ENCODE data around the gene PEX7. TPM values are rescaled to one million over a fixed set of nuclear protein-coding genes. Genes with fewer than 3 reads are reported as not detected.
A peak's percentile ranks its signal among the peaks of the same experiment; 100 is the strongest.
"Not testable (repeated sequence)": the region's sequence is repeated elsewhere in the genome, so short reads cannot be mapped to it uniquely, and the experiment has no call there.

The PEX7 gene
- total RNA-seq, 8 experiments from 2014 or later = 5.0 to 5.8 (median 5.5) TPM

GRCh38 chr6:136923116-136923953, 100.9 kb downstream of the PEX7 start:
- ATAC-seq (replicated peaks in 6 of 8) = no peak
- WGBS, 10 experiments = 0 to 100% (median 97%) methylated on average over 1 to 19 of the region's 65 CpGs; no CpG with 5 or more reads in 5 of the 10 experiments
- Histone ChIP-seq H3K27ac (no peak overlapping the region), H3K4me3 (no peak overlapping the region), H3K4me1 (replicated peaks in 1 of 2) (peaks cover 3 to 11% of the 10 kb centered on the region in 2 donors)
- in situ Hi-C loops (cut with MboI; ENCODE audit: low pct_unique_long_range_greater_than_20kb in 2 of 9, low sequenced_read_pairs in 9 of 9, unreplicated experiment in 9 of 9) = no loop called here

DNA sequence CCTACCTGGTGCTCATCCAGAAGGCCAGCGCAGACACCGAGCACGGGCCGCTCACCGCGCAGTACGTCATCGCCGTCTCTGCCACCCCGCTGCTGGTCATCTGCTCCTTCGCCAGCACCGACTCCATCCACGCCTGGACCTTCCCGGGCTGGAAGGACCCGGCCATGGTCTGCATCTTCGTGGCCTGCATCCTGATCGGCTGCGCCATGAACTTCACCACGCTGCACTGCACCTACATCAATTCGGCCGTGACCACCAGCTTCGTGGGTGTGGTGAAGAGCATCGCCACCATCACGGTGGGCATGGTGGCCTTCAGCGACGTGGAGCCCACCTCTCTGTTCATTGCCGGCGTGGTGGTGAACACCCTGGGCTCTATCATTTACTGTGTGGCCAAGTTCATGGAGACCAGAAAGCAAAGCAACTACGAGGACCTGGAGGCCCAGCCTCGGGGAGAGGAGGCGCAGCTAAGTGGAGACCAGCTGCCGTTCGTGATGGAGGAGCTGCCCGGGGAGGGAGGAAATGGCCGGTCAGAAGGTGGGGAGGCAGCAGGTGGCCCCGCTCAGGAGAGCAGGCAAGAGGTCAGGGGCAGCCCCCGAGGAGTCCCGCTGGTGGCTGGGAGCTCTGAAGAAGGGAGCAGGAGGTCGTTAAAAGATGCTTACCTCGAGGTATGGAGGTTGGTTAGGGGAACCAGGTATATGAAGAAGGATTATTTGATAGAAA, 101.7 kb downstream of the PEX7 start:
- H3K4me3 ChIP-seq = no peak overlapping the region
- 0 to 97% (median 81%) methylated on average over 1 to 17 of the region's 40 CpGs; no CpG with 5 or more reads in 2 of the 10 experiments for WGBS, 10 experiments
- peaks cover 3 to 11% of the 10 kb centered on the region in 2 donors for H3K4me1 ChIP-seq (replicated peaks in 1 of 2)
- in situ Hi-C loops (cut with MboI; ENCODE audit: low pct_unique_long_range_greater_than_20kb in 2 of 9, low sequenced_read_pairs in 9 of 9, unreplicated experiment in 9 of 9) = no loop called here
- no peak for ATAC-seq (replicated peaks in 6 of 8)
- no peak overlapping the region for H3K27ac ChIP-seq

DNA sequence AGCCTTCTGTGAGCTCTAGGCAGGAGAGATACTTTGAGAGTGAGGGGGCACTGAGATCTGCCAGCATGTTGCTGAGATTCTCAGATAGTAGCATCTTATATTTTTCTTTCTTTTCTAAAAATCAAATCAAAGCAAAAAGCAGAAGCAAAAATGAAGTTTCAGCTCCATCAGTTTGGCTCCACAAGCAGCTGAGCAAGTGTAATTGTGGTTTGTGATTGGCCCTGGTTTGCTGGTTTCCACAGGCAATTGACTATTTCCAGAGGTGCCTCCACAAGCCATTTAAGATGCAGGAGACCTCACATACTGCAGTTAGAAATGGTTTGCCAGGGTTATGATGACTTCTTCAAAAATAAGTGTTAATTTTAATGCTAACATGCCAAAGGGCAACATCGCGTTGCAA, 104.0 kb downstream of the PEX7 start:
- in situ Hi-C loops (cut with MboI; ENCODE audit: low pct_unique_long_range_greater_than_20kb in 2 of 9, low sequenced_read_pairs in 9 of 9, unreplicated experiment in 9 of 9) = no loop called here

GRCh38 chr6:136927292-136927691, 104.9 kb downstream of the PEX7 start:
- ATAC-seq (replicated peaks in 6 of 8) = peak in 3 of 8 experiments; percentile 63 to 87 (median 78)
- no peak overlapping the region for H3K27ac ChIP-seq
- 27 to 76% (median 51%) methylated on average over 1 to 3 of the region's 3 CpGs; no CpG with 5 or more reads in 4 of the 10 experiments for WGBS, 10 experiments
- H3K4me1 ChIP-seq (replicated peaks in 1 of 2) = no peaks in the 10 kb centered on the region
- H3K4me3 ChIP-seq = no peak overlapping the region
- in situ Hi-C loops (cut with MboI; ENCODE audit: low pct_unique_long_range_greater_than_20kb in 2 of 9, low sequenced_read_pairs in 9 of 9, unreplicated experiment in 9 of 9) = no loop called here

More for the DNA sequence above, 104.0 kb downstream of the PEX7 start:
- WGBS, 10 experiments = 55 to 100% (median 100%) methylated on average over 2 of the region's 2 CpGs; no CpG with 5 or more reads in 3 of the 10 experiments
- H3K4me3 ChIP-seq = no peak overlapping the region
- no peaks in the 10 kb centered on the region for H3K4me1 ChIP-seq (replicated peaks in 1 of 2)
- no peak for ATAC-seq (replicated peaks in 6 of 8)
- no peak overlapping the region for H3K27ac ChIP-seq

DNA sequence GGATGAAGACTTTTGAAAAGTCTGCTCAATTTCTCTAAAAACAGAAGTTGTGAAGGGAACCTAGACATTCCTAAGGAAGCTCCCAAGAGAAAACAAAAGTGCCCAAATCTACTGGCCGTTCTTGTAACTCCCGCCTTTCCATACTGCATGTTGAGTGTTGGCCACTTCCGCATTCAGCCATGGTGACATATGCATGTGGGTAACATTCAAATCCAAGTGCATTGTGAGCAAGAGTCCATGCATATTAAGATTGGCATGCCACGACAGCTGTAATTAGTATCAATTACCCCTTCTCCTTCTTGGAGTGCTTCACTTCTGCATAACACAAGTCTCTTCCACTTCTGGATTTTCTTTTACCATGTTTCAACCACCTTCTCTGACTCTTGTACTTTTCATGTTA, 108.1 kb downstream of the PEX7 start:
- in situ Hi-C loops (cut with MboI; ENCODE audit: low pct_unique_long_range_greater_than_20kb in 2 of 9, low sequenced_read_pairs in 9 of 9, unreplicated experiment in 9 of 9) = no loop called here
- H3K4me1 ChIP-seq (replicated peaks in 1 of 2) = no peaks in the 10 kb centered on the region
- WGBS, 10 experiments = 61 to 100% (median 81%) methylated on average over 1 to 4 of the region's 4 CpGs; no CpG with 5 or more reads in 1 of the 10 experiments

GRCh38 chr6:136932599-136932998, 110.2 kb downstream of the PEX7 start:
- Histone ChIP-seq H3K27ac (no peak overlapping the region), H3K4me3 (no peak overlapping the region), H3K4me1 (replicated peaks in 1 of 2) (no peaks in the 10 kb centered on the region)
- 37 to 100% (median 78%) methylated on average over 1 to 2 of the region's 2 CpGs; no CpG with 5 or more reads in 4 of the 10 experiments for WGBS, 10 experiments
- in situ Hi-C loops (cut with MboI; ENCODE audit: low pct_unique_long_range_greater_than_20kb in 2 of 9, low sequenced_read_pairs in 9 of 9, unreplicated experiment in 9 of 9) = no loop called here
- no peak for ATAC-seq (replicated peaks in 6 of 8)

More for the DNA sequence above, 108.1 kb downstream of the PEX7 start:
- Histone ChIP-seq H3K4me3 (no peak overlapping the region), H3K27ac (no peak overlapping the region)
- ATAC-seq (replicated peaks in 6 of 8) = no peak

GRCh38 chr6:136945072-136945471, 122.7 kb downstream of the PEX7 start:
- no peaks in the 10 kb centered on the region for H3K4me1 ChIP-seq (replicated peaks in 1 of 2)
- in situ Hi-C loops (cut with MboI; ENCODE audit: low pct_unique_long_range_greater_than_20kb in 2 of 9, low sequenced_read_pairs in 9 of 9, unreplicated experiment in 9 of 9) = no loop called here
- peak in 1 of 8 experiments; percentile 28 for ATAC-seq (replicated peaks in 6 of 8)
- H3K27ac ChIP-seq = no peak overlapping the region
- H3K4me3 ChIP-seq = no peak overlapping the region
- 0 to 100% (median 63%) methylated on average over 1 of the region's 1 CpG; no CpG with 5 or more reads in 1 of the 10 experiments for WGBS, 10 experiments

GRCh38 chr6:136945711-136946121, 123.3 kb downstream of the PEX7 start:
- in situ Hi-C loops (cut with MboI; ENCODE audit: low pct_unique_long_range_greater_than_20kb in 2 of 9, low sequenced_read_pairs in 9 of 9, unreplicated experiment in 9 of 9) = no loop called here
- H3K27ac ChIP-seq = no peak overlapping the region
- no peaks in the 10 kb centered on the region for H3K4me1 ChIP-seq (replicated peaks in 1 of 2)
- 19 to 100% (median 81%) methylated on average over 1 to 4 of the region's 4 CpGs for WGBS, 10 experiments
- no peak overlapping the region for H3K4me3 ChIP-seq
- no peak for ATAC-seq (replicated peaks in 6 of 8)

GRCh38 chr6:136947037-136947436, 124.6 kb downstream of the PEX7 start:
- no peak overlapping the region for H3K4me3 ChIP-seq
- H3K27ac ChIP-seq = no peak overlapping the region
- in situ Hi-C loops (cut with MboI; ENCODE audit: low pct_unique_long_range_greater_than_20kb in 2 of 9, low sequenced_read_pairs in 9 of 9, unreplicated experiment in 9 of 9) = no loop called here
- ATAC-seq (replicated peaks in 6 of 8) = no peak
- 7 to 100% (median 41%) methylated on average over 1 to 5 of the region's 9 CpGs; no CpG with 5 or more reads in 2 of the 10 experiments for WGBS, 10 experiments
- no peaks in the 10 kb centered on the region for H3K4me1 ChIP-seq (replicated peaks in 1 of 2)

- in situ Hi-C loops (cut with MboI; ENCODE audit: low pct_unique_long_range_greater_than_20kb in 2 of 9, low sequenced_read_pairs in 9 of 9, unreplicated experiment in 9 of 9); H3K27ac ChIP-seq; H3K4me1 ChIP-seq (replicated peaks in 1 of 2); H3K4me3 ChIP-seq; ATAC-seq (replicated peaks in 6 of 8): not testable (repeated sequence)
- WGBS, 10 experiments = 0 to 100% (median 100%) methylated on average over 1 to 2 of the region's 3 CpGs; no CpG with 5 or more reads in 5 of the 10 experiments
Observed at GRCh38 chr6:136949957-136950356, 127.6 kb downstream of the PEX7 start.

- H3K27ac ChIP-seq = no peak overlapping the region
- H3K4me1 ChIP-seq (replicated peaks in 1 of 2) = no peaks in the 10 kb centered on the region
- in situ Hi-C loops (cut with MboI; ENCODE audit: low pct_unique_long_range_greater_than_20kb in 2 of 9, low sequenced_read_pairs in 9 of 9, unreplicated experiment in 9 of 9) = no loop called here
- H3K4me3 ChIP-seq = no peak overlapping the region
- 39 to 100% (median 81%) methylated on average over 1 to 4 of the region's 4 CpGs; no CpG with 5 or more reads in 2 of the 10 experiments for WGBS, 10 experiments
- peak in 4 of 8 experiments; percentile 23 to 76 (median 26) for ATAC-seq (replicated peaks in 6 of 8)
Observed at GRCh38 chr6:136950436-136951126, 128.2 kb downstream of the PEX7 start.

DNA sequence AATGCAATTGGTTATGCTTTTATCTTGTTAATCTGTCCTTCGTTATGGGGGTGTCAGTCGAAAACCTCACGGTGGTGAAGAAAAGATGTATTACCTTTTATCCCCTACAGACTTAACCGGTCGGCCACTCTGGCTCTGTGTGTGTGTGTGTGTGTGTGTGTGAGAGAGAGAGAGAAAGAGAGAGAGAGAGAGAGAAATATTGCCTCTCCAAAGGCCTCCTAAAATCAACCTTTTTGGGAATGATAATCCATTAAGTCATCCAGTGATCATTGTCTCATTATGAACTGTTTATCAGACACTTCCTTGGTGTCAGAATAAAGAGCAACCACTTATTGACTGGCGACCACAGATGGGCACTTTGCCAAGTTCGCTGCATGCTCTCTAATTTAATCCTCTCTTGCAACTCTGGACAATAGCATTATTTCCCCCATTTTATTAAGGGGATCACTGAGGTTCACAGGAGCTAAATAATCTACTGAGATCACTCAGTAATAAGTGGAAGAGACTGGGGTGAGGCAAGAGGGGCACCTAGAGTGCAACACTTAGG, 130.4 kb downstream of the PEX7 start:
- Histone ChIP-seq H3K27ac (no peak overlapping the region), H3K4me1 (replicated peaks in 1 of 2) (peaks cover 0 to 9% of the 10 kb centered on the region in 2 donors), H3K4me3 (no peak overlapping the region)
- ATAC-seq (replicated peaks in 6 of 8) = peak in 2 of 8 experiments; percentile 21 to 27
- in situ Hi-C loops (cut with MboI; ENCODE audit: low pct_unique_long_range_greater_than_20kb in 2 of 9, low sequenced_read_pairs in 9 of 9, unreplicated experiment in 9 of 9) = no loop called here
- 17 to 93% (median 58%) methylated on average over 1 to 6 of the region's 7 CpGs; no CpG with 5 or more reads in 2 of the 10 experiments for WGBS, 10 experiments
